Testis (tissue), 2 donors: ENCODE measurements around the gene NCMAP.

Source experiments
- POLR2A ChIP-seq: fragments of 450-650 bp; IDR thresholded peaks from one replicate; pipeline ENCODE4 v1.6.1; 2017; ENCODE audit warnings: antibody characterized with exemption, mild to moderate bottlenecking, moderate library complexity
- TF ChIP-seq, protein P1 (sequence below), 3 experiments: fragments of 450-650 bp in 2 of 3; fragments of 200-600 bp in 1 of 3; sonication (generic) in 1 of 3; IDR thresholded peaks; one replicate each; pipeline ENCODE4 v1.5.1; 2016 to 2019; ENCODE audit warnings: antibody characterized with exemption in 3 of 3, mild to moderate bottlenecking in 2 of 3, moderate library complexity in 1 of 3

DNA sequence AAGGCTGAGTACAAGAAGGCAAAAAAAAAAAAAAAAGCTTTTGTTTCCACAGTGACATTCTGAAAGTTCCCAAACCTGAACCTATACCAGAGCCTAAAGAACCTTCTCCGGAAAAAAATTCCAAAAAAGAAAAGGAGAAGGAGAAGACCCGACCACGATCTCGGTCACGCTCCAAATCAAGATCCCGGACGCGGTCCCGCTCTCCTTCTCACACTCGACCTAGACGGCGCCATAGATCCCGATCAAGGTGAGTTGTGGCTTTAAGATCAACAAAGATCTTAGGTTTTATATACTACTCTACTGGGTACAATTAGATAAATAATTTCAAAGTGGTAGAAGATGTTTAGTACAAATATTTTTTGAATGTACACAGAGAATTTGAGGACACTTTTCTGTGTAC lies 96.5 kb downstream of the NCMAP start:
- TF ChIP-seq POLR2A: no peak
- TF ChIP-seq, protein P1, sequence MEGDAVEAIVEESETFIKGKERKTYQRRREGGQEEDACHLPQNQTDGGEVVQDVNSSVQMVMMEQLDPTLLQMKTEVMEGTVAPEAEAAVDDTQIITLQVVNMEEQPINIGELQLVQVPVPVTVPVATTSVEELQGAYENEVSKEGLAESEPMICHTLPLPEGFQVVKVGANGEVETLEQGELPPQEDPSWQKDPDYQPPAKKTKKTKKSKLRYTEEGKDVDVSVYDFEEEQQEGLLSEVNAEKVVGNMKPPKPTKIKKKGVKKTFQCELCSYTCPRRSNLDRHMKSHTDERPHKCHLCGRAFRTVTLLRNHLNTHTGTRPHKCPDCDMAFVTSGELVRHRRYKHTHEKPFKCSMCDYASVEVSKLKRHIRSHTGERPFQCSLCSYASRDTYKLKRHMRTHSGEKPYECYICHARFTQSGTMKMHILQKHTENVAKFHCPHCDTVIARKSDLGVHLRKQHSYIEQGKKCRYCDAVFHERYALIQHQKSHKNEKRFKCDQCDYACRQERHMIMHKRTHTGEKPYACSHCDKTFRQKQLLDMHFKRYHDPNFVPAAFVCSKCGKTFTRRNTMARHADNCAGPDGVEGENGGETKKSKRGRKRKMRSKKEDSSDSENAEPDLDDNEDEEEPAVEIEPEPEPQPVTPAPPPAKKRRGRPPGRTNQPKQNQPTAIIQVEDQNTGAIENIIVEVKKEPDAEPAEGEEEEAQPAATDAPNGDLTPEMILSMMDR (IDR thresholded peaks at IDR 0.05): no peak
